ENCODE results near the gene TOMM6. TPM values are rescaled to one million over a fixed set of nuclear protein-coding genes. Genes with fewer than 3 reads are reported as not detected.

The TOMM6 gene
- total RNA-seq, 1 experiment from 2014 or later = 234 TPM

GRCh38 chr6:41769376-41769775 is 18.1 kb upstream of the TOMM6 start:
- intact Hi-C loops (cut with micrococcal nuclease; ENCODE audit: unreplicated experiment) = no loop called here
- POLR2A ChIA-PET = no interaction called here
- no peak for TF ChIP-seq POLR2AphosphoS5 (IDR thresholded peaks at IDR 0.05; ENCODE audit: low read depth, low read length)
- no peak for TF ChIP-seq REST (IDR thresholded peaks at IDR 0.05; ENCODE audit: insufficient read depth in 1 of 2, low read depth in 2 of 2, low read length in 1 of 2)
- TF ChIP-seq SIN3A (IDR thresholded peaks at IDR 0.05; ENCODE audit: borderline replicate concordance, insufficient read depth, low read depth, low read length) = no peak
- TF ChIP-seq TCF7L2 (IDR thresholded peaks at IDR 0.05; ENCODE audit: low read depth, low read length) = no peak
- no peak for TF ChIP-seq CTCF (IDR thresholded peaks at IDR 0.05)
- Histone ChIP-seq H3K36me3 (ENCODE audit: control insufficient read depth, insufficient read depth, low read length) (no peaks in the 10 kb centered on the region), H3K4me1 (ENCODE audit: control insufficient read depth, insufficient read depth, low read length) (peaks cover 8% of the 10 kb centered on the region), H3K27me3 (ENCODE audit: control insufficient read depth, insufficient read depth, low read length) (no peaks in the 10 kb centered on the region), H3K9me3 (ENCODE audit: control insufficient read depth, insufficient read depth, low read depth, low read length) (no peaks in the 10 kb centered on the region), H3K4me3 (ENCODE audit: low read depth in 2 of 2, low read length in 2 of 2) (no peak overlapping the region), H3K27ac (ENCODE audit: low read length) (no peak overlapping the region)
- no TSS peak for BruUV-seq (replicated peaks)
- CTCF ChIA-PET = no interaction called here
- DNase-seq (ENCODE audit: low read depth, low spot score) = no peak
- in situ Hi-C loops (cut with HindIII; ENCODE audit: low pct_unique_long_range_greater_than_20kb, low sequenced_read_pairs) = no loop called here
- ATAC-seq = no peak

- ChIA-PET POLR2A (no interaction called here), CTCF (interaction anchor here (0.6 kb wide), 1 partner anchor 73 kb away, joined by 3 read pairs; no protein-coding TSS in a partner anchor)
- no peaks in the 10 kb centered on the region for H3K9me3 ChIP-seq (ENCODE audit: control insufficient read depth, insufficient read depth, low read depth, low read length)
- no peak overlapping the region for H3K27ac ChIP-seq (ENCODE audit: low read length)
- H3K36me3 ChIP-seq (ENCODE audit: control insufficient read depth, insufficient read depth, low read length) = peaks cover under 1% of the 10 kb centered on the region; the same call in 1 of the 2 replicates
- intact Hi-C loops (cut with micrococcal nuclease; ENCODE audit: unreplicated experiment) = no loop called here
- DNase-seq (ENCODE audit: low read depth, low spot score) (no peak), ATAC-seq (no peak)
- TF ChIP-seq SIN3A (IDR thresholded peaks at IDR 0.05; ENCODE audit: borderline replicate concordance, insufficient read depth, low read depth, low read length) (no peak), REST (IDR thresholded peaks at IDR 0.05; ENCODE audit: insufficient read depth in 1 of 2, low read depth in 2 of 2, low read length in 1 of 2) (no peak), POLR2AphosphoS5 (IDR thresholded peaks at IDR 0.05; ENCODE audit: low read depth, low read length) (no peak), TCF7L2 (IDR thresholded peaks at IDR 0.05; ENCODE audit: low read depth, low read length) (no peak), CTCF (IDR thresholded peaks at IDR 0.05) (no peak)
- H3K27me3 ChIP-seq (ENCODE audit: control insufficient read depth, insufficient read depth, low read length) = no peaks in the 10 kb centered on the region
- no peak overlapping the region for H3K4me3 ChIP-seq (ENCODE audit: low read depth in 2 of 2, low read length in 2 of 2)
- in situ Hi-C loops (cut with HindIII; ENCODE audit: low pct_unique_long_range_greater_than_20kb, low sequenced_read_pairs) = no loop called here
- peaks cover 8% of the 10 kb centered on the region for H3K4me1 ChIP-seq (ENCODE audit: control insufficient read depth, insufficient read depth, low read length)
- BruUV-seq (replicated peaks) = no TSS peak
These were observed 17.0 kb upstream of the TOMM6 start for GRCh38 chr6:41770381-41771057.
